NT2/D1 (cell line): ENCODE results near the gene TSNAXIP1.

ENCODE experiments used
- YY1 ChIP-seq: IDR thresholded peaks from 2 replicates; pipeline ENCODE4 v1.6.1; 2011; ENCODE audit not compliant: insufficient read length, insufficient read depth
- ZNF274 ChIP-seq: IDR thresholded peaks from 2 replicates; pipeline ENCODE4 v1.6.1; 2011; ENCODE audit warnings: mild to moderate bottlenecking, low read depth, low read length

GRCh38 chr16:67800338-67800926, 6.3 kb upstream of the TSNAXIP1 start:
- TF ChIP-seq YY1 (no peak), ZNF274 (no peak)
